Peyer's patch (tissue), 4 donors: ENCODE data around the gene ANO4. TPM values are rescaled to one million over a fixed set of nuclear protein-coding genes. Genes with fewer than 3 reads are reported as not detected.
"Not testable (repeated sequence)": the region's sequence is repeated elsewhere in the genome, so short reads cannot be mapped to it uniquely, and the experiment has no call there.

Experiments
- DNase-seq, 3 donors: peaks; one replicate each; pipeline ENCODE4 v3.0.0-alpha.2; 2017 to 2019
- H3K27ac ChIP-seq, 4 donors: fragments of 200-600 bp; sonication (generic); one replicate each; pipeline ENCODE4 v1.5.1; 2016 to 2019
- H3K27me3 ChIP-seq, 2 donors: fragments of 200-600 bp; sonication (generic); one replicate each; pipeline ENCODE4 v1.5.1; 2019
- H3K36me3 ChIP-seq, 3 donors: fragments of 200-600 bp; sonication (generic); one replicate each; pipeline ENCODE4 v1.5.1; 2016 to 2019
- H3K4me1 ChIP-seq, 4 donors: fragments of 200-600 bp; sonication (generic); one replicate each; pipeline ENCODE4 v1.5.1; 2016 to 2019
- H3K4me3 ChIP-seq, 4 donors: fragments of 200-600 bp; sonication (generic); 1 replicate in 3 of 4; 2 replicates in 1 of 4; pipeline ENCODE4 v1.5.1; 2016 to 2019; ENCODE audit warnings: mild to moderate bottlenecking in 1 of 4
- H3K9me3 ChIP-seq, 4 donors: fragments of 200-600 bp; sonication (generic); one replicate each; pipeline ENCODE4 v1.5.1; 2016 to 2019; ENCODE audit warnings: mild to moderate bottlenecking in 1 of 4
- POLR2A ChIP-seq, 2 donors: fragments of 450-650 bp; IDR thresholded peaks; one replicate each; pipeline ENCODE4 v1.5.1; 2017; ENCODE audit warnings: antibody characterized with exemption in 2 of 2, mild to moderate bottlenecking in 2 of 2, moderate library complexity in 2 of 2
- total RNA-seq, 4 donors: library from RNA; depleted of rRNA; stranded (reverse); fragments of >200 nt; gene quantifications; one replicate each; pipeline ENCODE4 v1.1.0, GENCODE V29; 2016
- TF ChIP-seq, protein P1 (sequence below), 6 experiments: fragments of 450-650 bp in 4 of 6; fragments of 200-600 bp in 2 of 6; sonication (generic) in 1 of 6; IDR thresholded peaks; one replicate each; pipeline ENCODE4 v1.5.1; 2017 to 2019; ENCODE audit warnings: antibody characterized with exemption in 6 of 6, mild to moderate bottlenecking in 3 of 6, moderate library complexity in 1 of 6

The ANO4 gene
- total RNA-seq, 4 donors from 2014 or later, result 1.7 TPM; not detected in 3

DNA sequence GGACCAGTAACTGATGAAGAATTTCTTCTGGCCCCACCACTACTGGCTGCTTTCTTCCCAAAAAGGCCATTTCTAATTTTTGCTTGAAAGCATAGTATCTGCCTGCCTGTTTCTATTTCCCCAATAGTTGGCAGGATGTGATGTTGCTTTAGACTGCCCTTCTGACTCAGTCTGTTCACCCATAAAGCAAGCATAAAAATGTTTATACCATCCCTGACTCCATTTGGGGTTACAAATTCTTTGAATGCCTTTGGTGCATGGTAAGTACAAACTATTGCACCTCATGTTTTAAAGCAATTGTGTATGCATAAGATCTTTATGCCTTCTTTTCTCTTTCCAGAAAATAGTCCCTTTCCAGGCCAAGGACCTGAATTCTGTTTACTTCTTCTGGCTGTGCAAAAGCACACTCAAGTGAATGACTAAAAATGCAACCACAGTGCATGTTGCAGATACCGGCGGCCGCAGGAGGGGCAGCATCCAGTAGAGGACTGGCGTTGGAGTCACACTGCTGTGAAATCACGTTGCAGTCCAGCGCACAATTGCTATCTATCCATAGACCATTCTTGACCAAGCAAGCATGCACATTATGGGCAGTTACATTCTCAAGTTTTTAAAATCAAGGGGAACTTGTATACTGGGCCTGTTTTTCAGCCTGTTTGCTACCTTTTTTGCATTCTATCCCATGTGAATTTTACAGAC, 333.1 kb downstream of the ANO4 start:
- no peak overlapping the region for H3K27ac ChIP-seq
- H3K36me3 ChIP-seq, result no peaks in the 10 kb centered on the region
- no peaks in the 10 kb centered on the region for H3K4me1 ChIP-seq
- DNase-seq, result no peak
- TF ChIP-seq POLR2A (IDR thresholded peaks at IDR 0.05), result no peak
- TF ChIP-seq, protein P1, sequence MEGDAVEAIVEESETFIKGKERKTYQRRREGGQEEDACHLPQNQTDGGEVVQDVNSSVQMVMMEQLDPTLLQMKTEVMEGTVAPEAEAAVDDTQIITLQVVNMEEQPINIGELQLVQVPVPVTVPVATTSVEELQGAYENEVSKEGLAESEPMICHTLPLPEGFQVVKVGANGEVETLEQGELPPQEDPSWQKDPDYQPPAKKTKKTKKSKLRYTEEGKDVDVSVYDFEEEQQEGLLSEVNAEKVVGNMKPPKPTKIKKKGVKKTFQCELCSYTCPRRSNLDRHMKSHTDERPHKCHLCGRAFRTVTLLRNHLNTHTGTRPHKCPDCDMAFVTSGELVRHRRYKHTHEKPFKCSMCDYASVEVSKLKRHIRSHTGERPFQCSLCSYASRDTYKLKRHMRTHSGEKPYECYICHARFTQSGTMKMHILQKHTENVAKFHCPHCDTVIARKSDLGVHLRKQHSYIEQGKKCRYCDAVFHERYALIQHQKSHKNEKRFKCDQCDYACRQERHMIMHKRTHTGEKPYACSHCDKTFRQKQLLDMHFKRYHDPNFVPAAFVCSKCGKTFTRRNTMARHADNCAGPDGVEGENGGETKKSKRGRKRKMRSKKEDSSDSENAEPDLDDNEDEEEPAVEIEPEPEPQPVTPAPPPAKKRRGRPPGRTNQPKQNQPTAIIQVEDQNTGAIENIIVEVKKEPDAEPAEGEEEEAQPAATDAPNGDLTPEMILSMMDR (IDR thresholded peaks at IDR 0.05), result no peak
- no peaks in the 10 kb centered on the region for H3K27me3 ChIP-seq
- H3K4me3 ChIP-seq, result no peak overlapping the region
- no peaks in the 10 kb centered on the region for H3K9me3 ChIP-seq

DNA sequence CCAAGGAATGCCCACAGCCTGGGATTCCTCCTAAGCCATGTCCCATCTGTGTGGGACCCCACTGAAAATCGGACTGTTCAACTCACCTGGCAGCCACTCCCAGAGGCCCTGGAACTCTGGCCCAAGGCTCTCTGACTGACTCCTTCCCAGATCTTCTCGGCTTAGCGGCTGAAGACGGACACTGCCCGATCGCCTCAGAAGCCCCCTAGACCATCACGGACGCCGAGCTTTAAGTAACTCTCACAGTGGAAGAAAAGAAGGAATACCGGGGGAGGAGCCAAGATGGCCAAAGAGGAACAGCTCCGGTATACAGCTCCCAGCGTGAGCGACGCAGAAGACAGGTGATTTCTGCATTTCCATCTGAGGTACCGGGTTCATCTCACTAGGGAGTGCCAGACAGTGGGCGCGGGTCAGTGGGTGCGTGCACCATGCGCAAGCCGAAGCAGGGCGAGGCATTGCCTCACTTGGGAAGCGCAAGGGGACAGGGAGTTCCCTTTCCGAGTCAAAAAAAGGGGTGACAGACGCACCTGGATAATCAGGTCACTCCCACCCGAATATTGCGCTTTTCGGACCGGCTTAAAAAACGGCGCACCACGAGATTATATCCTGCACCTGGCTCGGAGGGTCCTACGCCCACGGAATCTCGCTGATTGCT, 351.3 kb downstream of the ANO4 start:
- not testable (repeated sequence) for H3K4me1 ChIP-seq, H3K4me3 ChIP-seq, H3K27me3 ChIP-seq, H3K36me3 ChIP-seq, H3K27ac ChIP-seq, H3K9me3 ChIP-seq, DNase-seq

GRCh38 chr12:101165319-101165718, 370.7 kb downstream of the ANO4 start:
- Histone ChIP-seq H3K4me1 (no peaks in the 10 kb centered on the region), H3K27ac (no peak overlapping the region), H3K27me3 (no peaks in the 10 kb centered on the region), H3K4me3 (no peak overlapping the region), H3K9me3 (no peaks in the 10 kb centered on the region), H3K36me3 (no peaks in the 10 kb centered on the region)
- no peak for TF ChIP-seq POLR2A (IDR thresholded peaks at IDR 0.05)
- TF ChIP-seq, protein P1 (IDR thresholded peaks at IDR 0.05), result no peak
- no peak for DNase-seq

DNA sequence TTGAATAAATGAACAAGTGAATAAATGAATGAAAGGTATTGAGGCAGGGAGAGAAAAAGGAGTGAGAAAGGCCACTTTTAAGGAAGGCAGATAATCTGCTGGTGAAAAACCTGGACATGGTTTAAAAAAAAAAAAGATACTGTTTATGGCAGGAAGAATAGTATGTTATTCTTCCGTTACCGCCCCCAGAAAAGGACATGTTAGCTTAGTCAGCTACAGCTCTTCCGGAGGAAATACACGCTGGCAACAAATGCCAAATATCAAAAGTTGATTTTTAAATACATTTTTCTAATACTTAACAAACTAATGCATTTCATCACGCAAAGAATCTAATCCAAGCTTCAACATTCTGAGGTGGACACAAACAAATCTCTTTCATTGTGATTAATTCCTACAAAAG, 372.3 kb downstream of the ANO4 start:
- H3K27me3 ChIP-seq, result no peaks in the 10 kb centered on the region
- no peak for DNase-seq
- no peaks in the 10 kb centered on the region for H3K36me3 ChIP-seq
- H3K4me3 ChIP-seq, result no peak overlapping the region
- H3K4me1 ChIP-seq, result no peaks in the 10 kb centered on the region
- H3K27ac ChIP-seq, result no peak overlapping the region
- no peaks in the 10 kb centered on the region for H3K9me3 ChIP-seq
- TF ChIP-seq, protein P1 (IDR thresholded peaks at IDR 0.05), result no peak
- TF ChIP-seq POLR2A (IDR thresholded peaks at IDR 0.05), result no peak

- Histone ChIP-seq H3K27ac (no peak overlapping the region), H3K4me3 (no peak overlapping the region), H3K4me1 (no peaks in the 10 kb centered on the region), H3K36me3 (no peaks in the 10 kb centered on the region), H3K9me3 (no peaks in the 10 kb centered on the region), H3K27me3 (no peaks in the 10 kb centered on the region)
- no peak for DNase-seq
- TF ChIP-seq, protein P1 (IDR thresholded peaks at IDR 0.05), result no peak
- no peak for TF ChIP-seq POLR2A (IDR thresholded peaks at IDR 0.05)
Measured at GRCh38 chr12:101168001-101168400, 373.4 kb downstream of the ANO4 start.

DNA sequence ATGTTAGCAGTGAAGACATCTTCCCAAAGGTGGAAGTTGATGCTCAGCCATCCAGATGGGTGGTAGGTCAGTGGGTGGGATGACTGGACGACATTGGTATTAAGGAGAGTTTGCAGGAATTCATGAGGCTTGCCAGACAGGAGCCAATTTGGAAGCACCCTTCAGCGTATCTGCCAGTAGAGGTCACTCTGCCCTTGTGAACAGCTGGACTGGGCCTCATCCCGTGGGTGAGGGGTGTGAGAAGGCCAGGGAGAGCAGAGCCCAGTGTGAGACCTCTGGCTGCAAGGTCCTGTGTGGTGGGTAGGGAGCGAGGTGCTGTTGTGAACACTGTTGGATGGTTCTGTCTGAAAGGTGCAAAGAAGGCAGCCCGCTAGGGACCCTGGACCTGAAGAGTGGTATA, 377.7 kb downstream of the ANO4 start:
- no peaks in the 10 kb centered on the region for H3K27me3 ChIP-seq
- H3K4me1 ChIP-seq, result no peaks in the 10 kb centered on the region
- DNase-seq, result no peak
- H3K36me3 ChIP-seq, result no peaks in the 10 kb centered on the region
- no peaks in the 10 kb centered on the region for H3K9me3 ChIP-seq
- H3K4me3 ChIP-seq, result no peak overlapping the region
- no peak for TF ChIP-seq POLR2A (IDR thresholded peaks at IDR 0.05)
- TF ChIP-seq, protein P1 (IDR thresholded peaks at IDR 0.05), result no peak
- no peak overlapping the region for H3K27ac ChIP-seq
